Erythroblast (primary cell): ENCODE measurements around the gene TMEM131.

Experiments
- GATA1 ChIP-seq: IDR thresholded peaks from 2 replicates; pipeline ENCODE4 v1.6.1; 2011; ENCODE audit warnings: low read depth, mild to moderate bottlenecking, control low read depth, low read length, moderate library complexity
- POLR2A ChIP-seq: IDR thresholded peaks from 2 replicates; pipeline ENCODE4 v1.6.1; 2011; ENCODE audit warnings: mild to moderate bottlenecking, low read length

DNA sequence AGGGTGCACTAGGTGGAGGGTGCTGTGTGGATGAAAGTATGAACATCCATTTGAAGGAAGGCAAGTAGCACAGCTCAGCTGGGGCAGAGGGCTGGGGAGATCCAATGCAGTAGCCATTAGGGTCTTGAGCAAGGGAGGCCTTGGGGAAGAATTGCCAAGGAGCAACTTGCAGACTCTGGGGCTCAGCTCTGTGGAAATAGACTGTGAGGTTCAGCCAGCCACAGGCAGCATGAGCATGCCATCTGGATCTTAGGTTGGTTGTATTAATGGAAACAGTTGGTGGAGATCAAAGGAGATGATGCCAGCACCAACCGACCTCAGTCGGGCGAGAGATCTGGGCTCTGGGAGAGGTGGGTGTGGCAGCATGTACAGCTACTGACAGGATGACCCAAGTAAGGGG is 276.8 kb downstream of the TMEM131 start:
- TF ChIP-seq POLR2A (no peak), GATA1 (no peak)
